Esophagus mucosa (tissue), 1 donor: ENCODE data around the gene PSPN. TPM values are rescaled to one million over a fixed set of nuclear protein-coding genes. Genes with fewer than 3 reads are reported as not detected.
A peak's percentile ranks its signal among the peaks of the same experiment; 100 is the strongest.

ENCODE experiments used
- ATAC-seq: fragments of 200-7000 bp; cut with Tn5 transposase; one replicate; pipeline ENCODE4 v1.9.1; 2020
- total RNA-seq: library from RNA; stranded (reverse); gene quantifications from one replicate; pipeline ENCODE4 v1.2.4, GENCODE V29; 2023
- donor health status: DM: yes; HTN: yes; CAD: no.

The PSPN gene
- total RNA-seq, 1 donor from 2014 or later = 1.5 TPM

DNA sequence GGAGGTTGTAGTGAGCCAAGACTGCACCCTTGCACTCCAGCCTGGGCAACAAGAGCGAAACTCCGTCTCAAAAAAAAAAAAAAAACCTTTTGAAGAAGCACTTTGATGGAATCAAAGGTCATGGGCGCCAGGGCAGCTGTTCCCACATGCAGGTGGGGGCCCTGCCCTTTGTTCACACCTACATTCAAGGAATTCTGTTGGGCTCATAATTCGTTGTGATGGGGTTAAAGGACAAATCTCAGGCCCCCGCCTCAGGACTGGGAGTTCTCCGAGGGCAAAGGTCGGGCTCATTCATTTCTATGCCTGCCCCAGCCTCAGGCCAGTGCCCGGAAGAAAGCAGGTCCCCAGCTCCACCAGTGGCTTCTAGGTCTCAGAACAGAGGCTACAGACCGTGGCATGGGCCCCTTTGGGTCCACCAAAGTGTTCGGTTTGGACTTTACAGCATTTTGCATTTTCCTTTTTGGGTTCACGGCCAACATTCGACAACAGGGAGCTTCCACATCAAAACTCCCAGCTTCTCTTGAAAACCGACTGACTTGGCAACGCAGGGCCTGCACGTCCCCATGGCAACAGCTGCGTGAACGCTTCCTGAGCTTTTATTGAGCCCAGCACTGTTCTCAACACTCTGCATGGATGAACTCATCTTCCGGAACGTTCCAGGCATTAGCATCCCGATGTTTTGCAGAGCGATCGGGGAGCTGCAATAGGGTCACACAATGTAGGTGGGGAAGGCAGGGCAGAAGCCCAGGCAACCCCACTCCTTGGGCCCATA lies 27.3 kb upstream of the PSPN start:
- ATAC-seq = no peak

DNA sequence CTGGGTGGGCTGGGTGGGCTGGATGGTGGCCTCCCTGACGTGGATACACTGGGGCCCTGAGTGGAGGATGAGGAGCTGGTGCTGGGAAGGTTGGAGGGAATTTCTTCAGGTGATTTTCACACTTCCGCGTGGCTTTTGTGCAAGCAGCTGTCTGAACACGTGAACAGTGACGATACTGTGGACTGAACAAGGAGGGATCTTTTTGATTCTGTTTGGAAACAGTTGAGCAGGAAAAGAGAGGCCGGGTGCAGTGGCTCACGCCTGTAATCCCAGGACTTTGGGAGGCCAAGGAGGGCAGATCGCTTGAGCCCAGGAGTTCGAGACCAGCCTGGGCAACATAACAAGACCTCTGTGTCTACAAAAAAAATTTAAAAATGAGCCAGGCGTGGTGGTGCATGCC lies 26.3 kb upstream of the PSPN start:
- ATAC-seq = no peak

DNA sequence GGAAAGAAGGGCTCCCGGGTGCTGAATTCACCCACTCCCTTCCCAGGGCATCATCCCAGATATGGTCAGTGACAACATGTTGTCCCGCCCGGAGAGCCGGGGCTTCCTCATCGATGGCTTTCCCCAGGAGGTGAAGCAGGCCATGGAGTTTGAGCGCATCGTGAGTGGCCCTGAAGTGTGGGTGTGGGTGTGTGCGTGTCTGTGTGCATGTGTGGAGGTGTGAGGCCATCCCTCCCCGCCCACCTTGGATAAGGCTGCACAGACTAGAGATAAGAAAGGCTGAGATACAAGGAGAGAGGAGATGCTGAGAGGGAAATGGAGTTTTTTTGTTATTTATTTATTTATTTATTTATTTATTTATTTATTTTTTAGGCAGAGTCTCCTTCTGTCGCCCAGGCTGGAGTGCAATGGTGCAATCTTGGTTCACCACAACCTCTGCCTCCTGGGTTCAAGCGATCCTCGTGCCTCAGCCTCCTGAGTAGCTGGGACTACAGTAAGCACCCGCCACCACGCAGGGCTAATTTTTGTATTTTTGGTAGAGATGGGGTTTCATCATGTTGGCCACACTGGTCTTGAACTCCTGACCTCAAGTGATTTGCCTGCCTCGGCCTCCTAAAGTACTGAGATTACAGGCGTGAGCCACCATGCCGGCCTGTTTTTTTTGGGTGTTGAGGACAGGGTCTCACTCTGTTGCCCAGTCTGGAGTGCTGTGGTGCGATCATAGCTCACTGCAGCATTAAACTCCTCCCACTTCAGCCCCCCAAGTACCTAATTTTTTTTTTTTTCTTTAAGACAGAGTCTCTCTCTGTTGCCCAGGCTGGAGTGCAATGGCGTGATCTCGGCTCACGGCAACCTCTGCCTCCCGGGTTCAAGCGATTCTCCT lies 24.6 kb upstream of the PSPN start:
- peak; percentile 35 for ATAC-seq

DNA sequence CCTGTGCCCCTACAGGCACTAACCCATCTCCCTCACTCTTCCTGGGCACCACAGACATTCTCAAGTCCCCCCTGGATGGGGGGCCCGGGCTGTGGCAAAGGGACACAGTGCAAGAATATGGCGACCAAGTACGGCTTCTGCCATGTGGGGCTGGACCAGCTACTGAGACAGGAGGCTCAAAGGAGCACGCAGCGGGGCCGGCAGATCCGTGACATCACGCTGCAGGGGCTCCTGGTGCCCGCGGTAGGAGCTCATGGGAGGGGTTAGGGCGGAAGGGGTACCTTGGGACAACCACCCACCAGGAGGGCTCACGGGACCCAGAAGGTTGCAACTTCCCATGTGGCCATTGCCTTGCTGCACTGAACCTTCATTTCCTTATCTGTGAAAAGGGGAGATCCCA lies 20.6 kb upstream of the PSPN start:
- ATAC-seq = no peak

DNA sequence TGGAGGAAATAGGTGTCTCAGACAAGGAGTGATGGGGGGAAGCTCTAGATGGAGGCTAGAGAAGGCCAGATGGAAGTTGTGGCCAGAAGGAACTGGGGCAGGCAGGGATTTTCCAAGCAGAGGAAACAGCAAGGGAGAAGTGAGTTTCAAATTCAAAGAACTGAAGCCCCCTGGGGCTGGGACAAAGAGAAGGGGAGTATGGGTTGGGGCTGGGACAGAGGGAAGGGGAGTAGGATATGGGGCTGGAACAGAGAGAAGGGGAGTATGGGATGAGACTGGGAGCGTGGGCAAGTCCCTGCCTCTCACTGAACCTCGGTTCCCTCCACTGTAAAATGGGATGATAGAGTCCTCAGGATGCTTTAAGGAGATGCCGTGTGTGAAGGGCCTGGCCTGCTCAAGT lies 19.1 kb upstream of the PSPN start:
- no peak for ATAC-seq

DNA sequence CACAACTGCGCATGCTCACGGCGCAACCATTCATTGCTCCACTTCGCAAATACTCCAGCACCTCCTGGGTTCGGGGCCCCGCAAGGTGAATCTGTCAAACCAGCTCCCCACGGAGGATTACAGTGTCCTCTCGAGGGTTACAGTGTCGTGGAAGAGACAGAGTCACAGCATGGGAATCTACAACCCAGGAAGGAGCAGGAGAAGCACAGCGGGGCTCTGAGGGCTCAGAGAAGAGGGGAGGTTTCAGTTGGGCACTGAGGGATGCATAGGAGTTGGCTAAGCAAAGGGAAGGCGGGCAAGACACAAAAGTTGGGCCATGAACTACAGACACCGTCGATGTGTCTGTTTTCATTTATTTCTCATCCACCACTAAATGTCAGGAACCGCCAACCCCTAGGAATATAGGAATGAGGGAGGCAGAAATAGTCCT lies 18.3 kb upstream of the PSPN start:
- ATAC-seq = no peak

DNA sequence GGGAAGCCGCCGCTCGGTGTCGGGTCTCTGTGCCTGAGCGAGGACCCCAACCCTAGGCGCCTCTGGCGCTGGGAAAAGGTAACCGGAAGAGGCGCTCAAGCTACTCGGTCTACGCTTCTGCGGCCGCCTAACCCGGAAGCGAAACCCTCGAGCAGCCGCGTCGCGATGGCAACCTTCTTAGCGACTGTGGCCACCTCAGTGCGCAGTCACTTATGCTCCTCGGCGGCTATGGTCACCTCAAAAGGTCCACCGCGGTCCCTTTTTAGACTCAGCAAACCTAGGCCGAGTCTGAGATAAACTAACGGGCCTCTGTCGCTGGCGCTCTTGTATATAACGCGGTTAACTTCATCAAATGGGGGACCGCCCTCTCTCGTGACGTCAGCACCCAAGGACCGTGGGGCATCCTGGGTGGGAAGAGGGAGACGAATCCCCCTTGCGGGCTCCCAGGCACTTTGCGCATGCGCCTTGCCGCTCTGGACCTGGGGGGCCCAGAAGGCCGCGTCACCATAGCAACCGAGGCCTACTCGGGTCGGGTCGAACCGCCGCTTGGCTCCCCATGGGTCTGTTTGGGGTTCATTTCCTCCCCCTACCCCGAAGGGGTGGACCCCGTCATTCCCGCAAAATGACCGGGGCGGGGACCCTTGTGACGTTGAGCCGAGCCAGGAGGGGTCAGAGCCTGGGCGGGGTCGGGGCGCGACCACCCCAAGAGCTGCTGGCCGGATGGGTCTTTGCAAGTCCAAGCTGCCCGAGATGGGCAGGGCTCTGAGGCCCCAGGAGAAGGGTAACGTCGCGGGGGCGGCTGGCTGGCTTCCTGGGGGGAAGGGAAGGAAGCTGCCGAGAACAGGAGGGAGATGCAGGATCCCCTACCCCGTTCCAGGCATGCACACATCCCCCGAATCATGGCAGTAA lies 17.6 kb upstream of the PSPN start, which contains the start of gene GTF2F1:
TSS of gene GTF2F1 (minus strand) at position 91 of the 909 bp plus-strand sequence. CDS start 169 bp downstream, outside the sequence.
- ATAC-seq = peak; percentile 89

DNA sequence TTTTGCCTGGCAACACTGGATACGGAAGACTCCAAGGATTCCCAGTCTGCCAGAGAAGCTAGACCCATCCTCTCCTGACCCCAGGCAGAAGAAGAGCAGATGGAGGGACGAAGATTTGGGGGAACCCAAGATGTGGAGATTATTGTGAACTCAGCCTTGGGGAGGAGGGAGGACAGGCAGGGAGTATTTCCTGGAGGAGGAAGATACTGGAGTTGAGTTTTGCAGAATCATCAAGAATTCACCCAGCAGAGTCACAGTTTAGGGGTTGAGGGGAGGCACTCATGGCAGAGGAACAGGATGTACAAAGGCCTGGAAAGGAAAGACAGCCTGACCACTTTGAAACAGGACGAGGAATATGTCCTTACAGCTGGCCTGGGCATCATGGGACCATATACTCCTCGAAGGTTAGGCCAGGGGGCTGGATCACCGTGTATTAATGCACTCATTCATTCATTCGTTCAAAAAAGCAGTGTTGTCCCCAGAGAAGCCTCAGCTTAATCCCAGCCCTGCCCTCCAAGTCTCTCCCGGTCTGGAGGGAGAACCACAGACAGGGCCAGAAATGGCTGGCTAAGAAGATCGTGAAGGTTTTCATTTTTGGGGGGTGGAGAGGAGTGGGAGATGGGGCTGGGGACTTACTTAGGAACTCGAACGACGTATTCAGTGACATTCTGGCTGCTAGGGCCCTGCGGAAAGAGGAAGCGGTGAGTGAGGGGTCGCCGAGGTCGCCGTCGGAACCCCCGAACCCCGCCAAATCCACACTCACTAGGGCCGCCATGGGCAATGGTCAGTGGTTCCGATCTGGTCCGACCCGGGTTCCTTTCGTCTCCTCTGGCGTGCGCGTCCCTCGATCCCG lies 16.7 kb upstream of the PSPN start:
- peak; percentile 2 for ATAC-seq

DNA sequence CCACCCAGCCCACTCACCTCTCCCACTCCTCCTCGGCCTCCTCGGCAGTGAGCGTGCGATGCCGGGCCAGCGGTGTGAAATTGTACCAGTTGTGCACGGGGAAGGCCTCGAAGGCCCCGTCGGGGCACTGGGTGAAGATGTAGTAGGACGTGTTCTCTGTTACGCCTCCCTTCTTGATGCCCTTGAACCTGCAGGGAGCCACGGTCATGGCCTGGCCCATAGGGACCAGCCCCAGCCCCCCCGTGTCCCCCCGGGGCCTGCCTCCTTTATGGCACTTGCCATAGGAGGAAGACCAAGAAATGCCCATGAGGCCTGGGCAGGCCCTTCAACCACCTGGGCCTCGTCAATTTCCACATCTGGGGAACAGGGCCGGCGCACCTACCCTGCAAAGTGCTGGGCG lies 11.6 kb upstream of the PSPN start:
- no peak for ATAC-seq

DNA sequence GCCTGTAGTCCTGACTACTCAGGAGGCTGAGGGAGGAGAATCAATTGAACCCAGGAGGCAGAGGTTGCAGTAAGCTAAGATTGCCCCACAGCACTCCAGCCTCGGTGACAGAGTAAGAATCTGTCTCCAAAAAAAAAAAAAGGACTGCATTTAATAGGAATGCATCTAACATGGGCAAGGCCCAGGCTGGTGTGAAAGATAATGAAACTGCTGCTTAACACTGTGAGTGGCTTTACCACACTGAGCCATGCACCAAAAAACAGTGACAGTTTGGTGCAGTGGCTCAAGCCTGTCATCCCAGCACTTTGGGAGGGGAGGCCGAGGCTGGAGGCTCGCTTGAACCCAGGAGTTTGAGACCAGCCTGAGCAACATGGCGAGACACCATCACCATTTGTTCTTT lies 8.6 kb upstream of the PSPN start:
- ATAC-seq = no peak

DNA sequence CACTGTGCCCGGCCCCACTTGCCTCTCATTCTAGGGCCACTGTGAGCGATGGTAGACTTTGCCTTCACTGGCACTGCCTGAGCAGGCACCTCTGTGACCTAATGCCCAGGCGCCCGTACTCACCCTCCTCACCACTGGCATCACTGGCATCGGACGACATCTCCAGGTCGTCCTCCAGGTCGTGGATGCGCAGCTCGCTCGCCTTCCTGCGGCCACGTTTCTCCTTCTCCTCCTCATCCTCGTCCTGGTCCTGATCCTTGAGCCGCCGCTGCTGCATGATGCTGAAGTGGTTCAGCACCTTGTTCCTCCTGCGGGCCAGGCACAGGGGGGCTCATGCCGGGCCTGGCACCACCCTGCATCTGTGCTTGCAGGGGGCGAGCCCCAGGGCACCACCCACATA lies 7.5 kb upstream of the PSPN start:
- no peak for ATAC-seq

DNA sequence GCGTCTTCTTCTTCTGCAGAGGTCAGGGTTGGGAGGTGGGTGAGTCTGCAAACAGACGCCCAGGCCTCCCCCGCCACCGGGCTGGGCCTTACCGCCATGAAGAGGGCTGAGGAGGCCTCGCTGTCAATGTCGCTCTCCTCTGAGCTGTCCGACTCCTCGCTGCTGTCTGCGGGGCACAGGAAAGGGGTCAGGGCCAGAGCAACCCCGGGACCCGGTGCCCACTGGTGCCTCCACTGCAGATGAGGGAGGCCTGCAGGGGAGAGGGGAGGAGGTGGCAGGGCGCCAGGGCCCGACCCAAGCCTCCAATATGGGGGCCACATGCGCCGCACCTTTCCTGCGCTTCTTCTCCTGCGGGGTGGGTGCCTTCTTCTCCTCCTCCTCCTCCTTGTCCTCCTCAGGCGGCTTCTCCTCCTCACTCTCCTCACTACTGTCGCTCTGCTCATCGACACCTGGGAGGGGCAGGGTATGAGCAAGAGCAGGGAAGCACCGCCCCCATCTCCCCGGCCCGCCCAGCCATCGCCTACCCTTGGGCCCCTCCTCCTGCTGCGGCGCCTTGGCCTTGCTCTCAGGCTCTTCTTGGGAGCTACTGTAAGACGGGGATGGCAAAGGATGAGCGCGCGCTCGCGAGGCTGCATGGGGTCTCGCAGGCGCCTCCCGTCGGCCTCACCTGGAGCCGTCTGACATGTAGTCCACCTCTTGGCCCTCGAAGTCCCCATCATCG lies 5.5 kb upstream of the PSPN start:
- ATAC-seq = peak; percentile 15

DNA sequence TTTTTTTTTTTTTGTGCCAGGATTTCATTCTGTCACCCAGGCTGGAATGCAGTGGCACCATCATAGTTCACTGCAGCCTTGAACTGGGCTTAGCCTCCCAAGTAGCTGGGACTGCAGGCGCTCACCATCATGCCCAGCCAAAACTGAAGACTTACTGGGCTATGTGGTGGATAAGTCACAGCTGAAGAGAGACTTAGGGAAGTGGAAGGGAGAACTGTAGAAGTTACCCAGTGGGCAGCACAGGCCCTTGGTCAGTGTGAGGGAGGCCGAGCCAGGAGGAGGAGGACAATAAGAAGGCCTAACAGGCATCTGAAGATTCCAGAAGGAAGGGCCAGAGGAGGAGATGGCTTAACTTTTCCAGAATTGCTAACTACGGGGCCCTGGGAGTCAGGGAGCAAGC lies 4.0 kb upstream of the PSPN start:
- ATAC-seq = no peak

DNA sequence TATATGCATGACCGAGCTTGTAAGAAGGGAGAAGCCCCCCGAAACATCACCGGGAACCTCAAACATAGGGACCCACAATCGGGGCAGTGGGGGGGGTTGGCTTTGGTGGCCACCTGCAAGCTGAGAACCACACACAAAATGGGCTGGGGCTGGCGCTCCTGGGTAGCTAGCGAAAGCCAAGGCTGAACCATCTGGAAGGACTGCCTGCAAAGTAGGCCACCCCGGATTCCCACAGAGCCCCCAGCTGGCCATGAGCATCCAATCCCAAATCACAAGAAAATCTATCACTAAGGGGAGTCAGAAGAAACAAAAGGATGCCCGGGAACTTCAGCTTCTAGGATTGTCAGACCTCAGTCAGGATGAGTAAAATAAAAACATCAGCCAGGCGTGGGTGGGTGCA lies 2.8 kb upstream of the PSPN start:
- ATAC-seq = no peak

DNA sequence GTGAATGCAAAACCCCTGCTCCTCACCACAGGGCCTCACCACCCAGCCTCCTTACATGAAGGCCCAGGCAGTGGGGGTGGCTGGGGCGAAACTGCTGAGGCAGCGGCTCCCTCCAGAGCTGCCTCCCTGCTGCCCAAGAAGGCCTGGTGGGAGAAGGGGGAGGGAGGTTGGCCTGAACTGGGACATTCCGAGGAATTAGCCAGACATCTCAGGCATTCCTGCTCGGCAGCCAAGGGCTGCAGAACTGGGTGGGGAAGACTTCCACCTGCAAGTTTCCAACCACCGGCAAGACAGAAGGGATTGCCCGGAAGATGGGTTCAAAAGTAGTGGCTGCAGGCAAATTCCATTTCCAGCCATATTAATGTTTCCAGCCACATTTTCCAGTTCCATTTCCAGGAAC lies 2.3 kb upstream of the PSPN start:
- no peak for ATAC-seq

DNA sequence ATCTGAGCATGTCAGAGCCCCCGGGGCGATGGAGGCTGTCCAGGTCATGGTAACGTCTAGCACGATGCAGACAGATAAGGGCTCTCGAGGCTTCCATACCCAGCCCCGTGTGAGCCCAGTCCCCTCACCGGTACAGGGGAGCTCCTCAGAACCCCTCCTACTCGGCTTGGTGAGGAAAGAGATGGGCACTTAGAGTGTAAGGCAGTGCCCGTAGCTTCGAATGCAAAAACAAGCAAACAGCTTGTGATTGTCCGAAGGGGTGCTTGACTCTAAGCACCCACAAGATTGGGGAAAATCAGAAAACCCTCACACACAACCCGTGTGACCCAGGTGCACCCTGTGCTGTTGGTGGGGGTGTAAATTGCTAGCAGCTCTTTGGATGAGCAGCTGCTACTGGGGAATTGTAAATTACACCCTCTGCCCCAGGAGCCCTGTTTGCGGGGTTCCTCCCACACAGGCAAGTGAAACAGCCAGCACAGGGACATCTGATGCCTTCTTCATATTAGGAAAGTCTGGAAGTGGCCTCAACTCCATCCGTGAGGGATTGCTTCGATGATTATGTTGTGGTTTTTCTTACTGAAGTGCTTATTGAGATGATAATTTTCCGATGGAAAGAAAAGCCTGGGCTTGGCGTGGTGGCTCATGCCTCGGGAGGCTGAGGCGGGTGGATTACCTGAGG lies 918 bp upstream of the PSPN start:
- ATAC-seq = no peak

DNA sequence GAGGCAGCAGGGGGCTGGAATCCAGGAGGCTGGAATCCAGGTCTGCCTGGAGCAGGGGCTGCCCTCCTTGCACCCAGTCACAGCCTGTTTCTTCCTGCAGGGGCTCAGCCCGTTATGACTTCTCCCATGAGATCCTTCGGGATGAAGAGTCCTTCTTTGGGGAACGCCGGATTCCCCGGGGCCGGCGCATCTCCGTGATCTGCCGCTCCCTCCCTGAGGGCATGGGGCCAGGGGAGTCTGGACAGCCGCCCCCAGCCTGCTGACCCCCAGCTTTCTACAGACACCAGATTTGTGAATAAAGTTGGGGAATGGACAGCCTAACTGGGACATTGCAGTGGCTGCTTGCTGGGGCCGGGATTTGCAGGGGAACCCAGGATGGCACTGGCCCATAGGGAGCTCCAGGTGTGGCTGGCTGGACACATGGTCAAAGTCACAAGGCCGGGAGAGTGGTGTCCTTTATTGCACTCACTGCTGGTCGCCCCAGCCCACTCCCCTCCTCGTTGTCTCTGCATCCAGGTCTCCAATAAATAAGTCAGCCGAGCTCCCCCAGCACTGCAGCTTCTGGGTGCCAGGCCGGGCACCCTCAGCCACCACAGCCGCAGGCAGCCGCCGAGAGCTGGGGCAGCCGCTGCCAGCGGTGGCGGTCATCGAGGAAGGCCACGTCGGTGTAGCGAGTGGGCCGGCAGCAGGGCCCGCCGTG lies 872 bp downstream of the PSPN start:
- no peak for ATAC-seq

DNA sequence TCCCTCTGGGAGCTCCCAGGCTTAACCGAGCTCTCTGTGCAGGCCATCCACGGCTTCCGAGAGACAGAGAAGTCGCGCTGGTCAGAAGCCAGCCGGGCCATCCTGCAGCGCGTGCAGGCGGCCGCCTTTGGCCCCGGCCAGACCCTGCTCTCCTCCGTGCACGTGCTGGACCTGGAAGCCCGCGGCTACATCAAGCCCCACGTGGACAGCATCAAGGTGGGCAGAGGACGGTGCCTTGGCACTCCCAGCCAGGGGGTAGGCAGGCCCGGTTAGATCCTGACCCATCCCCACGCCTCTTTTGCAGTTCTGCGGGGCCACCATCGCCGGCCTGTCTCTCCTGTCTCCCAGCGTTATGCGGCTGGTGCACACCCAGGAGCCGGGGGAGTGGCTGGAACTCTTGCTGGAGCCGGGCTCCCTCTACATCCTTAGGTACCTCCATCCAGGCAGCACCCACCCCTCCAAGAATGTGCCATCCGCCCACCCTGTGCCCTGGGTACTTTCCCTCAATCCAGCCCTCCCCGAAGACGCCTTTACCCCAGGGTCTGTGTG lies 1.5 kb downstream of the PSPN start:
- ATAC-seq = no peak

DNA sequence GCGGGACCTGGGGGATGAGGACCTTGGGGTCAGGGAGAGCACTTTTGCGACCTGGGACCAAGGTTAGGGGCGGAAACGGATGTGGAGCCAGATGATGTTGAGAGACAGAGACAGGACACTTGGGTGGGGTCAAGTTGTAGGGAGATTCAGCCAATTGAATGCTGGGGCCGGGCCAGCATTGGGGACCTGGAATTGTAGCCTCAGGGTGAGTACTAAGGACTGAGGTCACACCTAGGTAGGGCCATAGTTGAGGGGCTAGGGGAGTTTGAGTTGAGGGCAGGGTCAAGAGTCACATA lies 2.0 kb downstream of the PSPN start:
- ATAC-seq = no peak
